ENCODE results near the gene ARHGAP27. TPM values are rescaled to one million over a fixed set of nuclear protein-coding genes. Genes with fewer than 3 reads are reported as not detected.

The ARHGAP27 gene
- total RNA-seq, 1 donor from 2014 or later: 1.0 TPM

DNA sequence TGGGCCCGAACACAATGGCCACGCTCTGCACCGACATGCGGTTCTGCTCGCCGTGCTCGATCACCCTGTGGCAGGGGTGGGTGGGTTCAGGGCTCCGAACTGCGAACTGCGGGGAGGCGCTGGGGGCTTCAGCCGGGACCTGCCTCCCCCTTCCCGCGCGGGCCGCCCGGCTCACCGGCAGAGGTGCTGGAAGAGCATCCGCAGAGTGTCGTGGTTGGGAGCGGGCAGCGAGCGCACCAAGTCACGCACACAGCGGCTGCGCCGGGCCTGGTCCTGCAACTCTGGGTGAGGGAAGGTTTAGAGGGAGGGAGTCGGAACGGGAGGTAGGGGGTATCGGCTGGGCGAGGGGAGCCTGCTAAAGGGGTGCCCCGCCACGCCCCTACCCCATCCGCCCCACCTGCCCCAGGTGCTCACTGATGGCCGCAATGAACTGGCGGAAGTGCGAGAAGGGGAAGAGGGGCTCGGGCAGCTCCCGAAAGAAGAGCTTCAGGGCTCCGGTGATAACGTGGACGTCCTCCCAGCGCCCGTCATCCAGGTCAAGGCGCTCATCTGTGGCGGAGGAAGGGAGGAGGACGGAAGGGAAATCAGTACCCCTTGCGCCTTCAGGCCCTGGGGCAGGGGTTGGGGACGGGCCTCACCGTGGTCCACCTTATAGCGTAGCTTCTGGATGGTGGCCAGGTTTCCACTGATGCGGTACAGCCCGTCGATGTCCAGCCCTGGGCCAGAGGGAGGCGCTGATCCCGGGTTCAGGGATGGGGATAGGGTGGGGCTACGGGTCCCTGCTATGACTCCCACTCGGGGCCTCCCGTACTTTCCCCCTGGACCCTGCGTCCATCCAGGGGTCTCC is 36.9 kb downstream of the ARHGAP27 start:
- Histone ChIP-seq H2AFZ (replicated peaks) (peak overlapping the region; percentile 93), H3K27me3 (no peaks in the 10 kb centered on the region), H3K9ac (no peak overlapping the region), H3F3A (ENCODE audit: low read depth) (no peaks in the 10 kb centered on the region), H3K36me3 (no peaks in the 10 kb centered on the region), H3K4me2 (no peak overlapping the region), H3K9me3 (ENCODE audit: low read depth) (no peaks in the 10 kb centered on the region), H4K20me1 (ENCODE audit: low read depth) (no peaks in the 10 kb centered on the region), H3K27ac (no peak overlapping the region), H3K4me1 (no peaks in the 10 kb centered on the region), H3K79me2 (ENCODE audit: low read depth) (no peaks in the 10 kb centered on the region), H3K4me3 (no peak overlapping the region)
- no peak overlapping the region for H3K27ac Mint-ChIP-seq
- peaks cover 18% of the 10 kb centered on the region for H3K4me1 Mint-ChIP-seq
- TF ChIP-seq EZH2 (IDR thresholded peaks at IDR 0.05): no peak
- TF ChIP-seq, protein P1, sequence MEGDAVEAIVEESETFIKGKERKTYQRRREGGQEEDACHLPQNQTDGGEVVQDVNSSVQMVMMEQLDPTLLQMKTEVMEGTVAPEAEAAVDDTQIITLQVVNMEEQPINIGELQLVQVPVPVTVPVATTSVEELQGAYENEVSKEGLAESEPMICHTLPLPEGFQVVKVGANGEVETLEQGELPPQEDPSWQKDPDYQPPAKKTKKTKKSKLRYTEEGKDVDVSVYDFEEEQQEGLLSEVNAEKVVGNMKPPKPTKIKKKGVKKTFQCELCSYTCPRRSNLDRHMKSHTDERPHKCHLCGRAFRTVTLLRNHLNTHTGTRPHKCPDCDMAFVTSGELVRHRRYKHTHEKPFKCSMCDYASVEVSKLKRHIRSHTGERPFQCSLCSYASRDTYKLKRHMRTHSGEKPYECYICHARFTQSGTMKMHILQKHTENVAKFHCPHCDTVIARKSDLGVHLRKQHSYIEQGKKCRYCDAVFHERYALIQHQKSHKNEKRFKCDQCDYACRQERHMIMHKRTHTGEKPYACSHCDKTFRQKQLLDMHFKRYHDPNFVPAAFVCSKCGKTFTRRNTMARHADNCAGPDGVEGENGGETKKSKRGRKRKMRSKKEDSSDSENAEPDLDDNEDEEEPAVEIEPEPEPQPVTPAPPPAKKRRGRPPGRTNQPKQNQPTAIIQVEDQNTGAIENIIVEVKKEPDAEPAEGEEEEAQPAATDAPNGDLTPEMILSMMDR (IDR thresholded peaks at IDR 0.05): no peak
- no peak for TF ChIP-seq EZH2phosphoT487 (IDR thresholded peaks at IDR 0.05)
- no peaks in the 10 kb centered on the region for H3K9me3 Mint-ChIP-seq
- no peak for DNase-seq (ENCODE audit: low spot score)
- H3K4me3 Mint-ChIP-seq: no peak overlapping the region
- H3K36me3 Mint-ChIP-seq: no peaks in the 10 kb centered on the region
- peaks cover 7% of the 10 kb centered on the region for H3K27me3 Mint-ChIP-seq (ENCODE audit: insufficient read depth, low read depth)

DNA sequence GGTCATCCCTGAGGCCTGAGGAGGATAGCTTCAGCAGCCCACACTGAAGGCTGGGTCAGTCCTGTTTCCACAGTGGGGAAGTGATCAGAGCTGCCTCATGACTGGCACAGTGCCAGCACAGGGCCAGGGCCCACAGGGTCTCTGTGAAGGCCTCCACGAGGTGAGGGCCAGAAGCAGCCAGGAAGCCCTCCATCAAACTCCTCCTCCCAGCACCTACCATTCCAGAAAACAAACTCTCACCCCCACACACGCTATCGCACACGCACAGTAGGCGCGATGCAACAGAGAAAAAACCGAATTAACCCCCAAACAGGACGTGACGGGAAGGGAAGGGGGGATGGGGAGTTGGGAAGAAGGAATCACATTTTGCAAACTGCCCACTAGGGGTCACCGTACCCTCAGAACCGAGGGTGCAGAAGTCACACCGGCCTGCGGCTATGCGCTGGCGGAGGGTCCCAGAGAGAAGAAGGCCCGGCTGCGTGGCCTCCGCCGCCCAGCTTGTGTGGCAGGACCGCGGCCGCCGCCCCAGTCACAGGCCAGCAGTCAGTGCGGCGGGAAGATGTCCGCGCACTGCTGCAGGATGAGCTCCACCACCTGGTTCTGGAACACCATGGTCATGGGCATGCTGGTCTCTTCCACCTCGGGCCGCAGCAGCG is 37.6 kb downstream of the ARHGAP27 start:
- Histone ChIP-seq H2AFZ (replicated peaks) (peak overlapping the region; percentile 93), H4K20me1 (ENCODE audit: low read depth) (no peaks in the 10 kb centered on the region), H3K79me2 (ENCODE audit: low read depth) (no peaks in the 10 kb centered on the region), H3K4me3 (no peak overlapping the region), H3K36me3 (no peaks in the 10 kb centered on the region), H3K9me3 (ENCODE audit: low read depth) (no peaks in the 10 kb centered on the region), H3K4me2 (no peak overlapping the region), H3K27ac (no peak overlapping the region), H3K4me1 (no peaks in the 10 kb centered on the region), H3K9ac (no peak overlapping the region), H3F3A (ENCODE audit: low read depth) (no peaks in the 10 kb centered on the region), H3K27me3 (no peaks in the 10 kb centered on the region)
- TF ChIP-seq, protein P1 (IDR thresholded peaks at IDR 0.05): peak; percentile 83
- no peak for TF ChIP-seq EZH2 (IDR thresholded peaks at IDR 0.05)
- Mint-ChIP-seq H3K36me3 (no peaks in the 10 kb centered on the region), H3K27me3 (ENCODE audit: insufficient read depth, low read depth) (peaks cover 7% of the 10 kb centered on the region), H3K9me3 (no peaks in the 10 kb centered on the region), H3K4me3 (no peak overlapping the region), H3K27ac (peak overlapping the region; percentile 94), H3K4me1 (peaks cover 18% of the 10 kb centered on the region)
- peak; percentile 94 for DNase-seq (ENCODE audit: low spot score)

DNA sequence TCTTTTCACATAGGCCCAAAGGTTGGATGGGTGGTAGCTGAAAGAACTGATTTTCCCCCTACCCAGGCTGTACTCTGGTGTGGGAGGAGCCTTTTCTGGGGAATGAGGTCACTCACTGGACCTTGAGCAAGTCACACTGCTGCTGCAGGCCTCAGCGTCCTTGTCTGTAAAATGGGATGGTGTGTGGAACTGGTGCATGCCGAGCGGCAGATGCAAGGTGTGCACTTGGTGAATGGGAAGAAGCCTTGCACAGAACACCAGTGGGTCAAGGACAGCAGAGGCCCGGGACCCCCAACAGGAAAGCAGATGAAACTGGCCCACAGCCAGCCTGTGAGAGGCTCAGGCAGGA is 38.1 kb downstream of the ARHGAP27 start:
- H3K36me3 Mint-ChIP-seq: no peaks in the 10 kb centered on the region
- TF ChIP-seq EZH2phosphoT487 (IDR thresholded peaks at IDR 0.05) (no peak), EZH2 (IDR thresholded peaks at IDR 0.05) (no peak)
- TF ChIP-seq, protein P1 (IDR thresholded peaks at IDR 0.05): no peak
- no peak overlapping the region for H3K4me2 ChIP-seq

More for the DNA sequence above, 38.1 kb downstream of the ARHGAP27 start:
- H3K4me1 ChIP-seq: no peaks in the 10 kb centered on the region
- H3K9me3 Mint-ChIP-seq: no peaks in the 10 kb centered on the region
- peaks cover 18% of the 10 kb centered on the region for H3K4me1 Mint-ChIP-seq
- DNase-seq (ENCODE audit: low spot score): no peak
- no peak overlapping the region for H3K27ac Mint-ChIP-seq
- H3F3A ChIP-seq (ENCODE audit: low read depth): no peaks in the 10 kb centered on the region
- no peaks in the 10 kb centered on the region for H4K20me1 ChIP-seq (ENCODE audit: low read depth)
- H3K79me2 ChIP-seq (ENCODE audit: low read depth): no peaks in the 10 kb centered on the region
- H3K36me3 ChIP-seq: no peaks in the 10 kb centered on the region
- H3K4me3 ChIP-seq: no peak overlapping the region
- no peak overlapping the region for H3K27ac ChIP-seq
- peaks cover 7% of the 10 kb centered on the region for H3K27me3 Mint-ChIP-seq (ENCODE audit: insufficient read depth, low read depth)
- H3K27me3 ChIP-seq: no peaks in the 10 kb centered on the region
- no peak overlapping the region for H3K9ac ChIP-seq
- peak overlapping the region; percentile 93 for H2AFZ ChIP-seq (replicated peaks)
- no peaks in the 10 kb centered on the region for H3K9me3 ChIP-seq (ENCODE audit: low read depth)
- H3K4me3 Mint-ChIP-seq: no peak overlapping the region
